T-cell (primary cell): ENCODE results near the gene GPATCH2L. TPM values are rescaled to one million over a fixed set of nuclear protein-coding genes. Genes with fewer than 3 reads are reported as not detected.

Source experiments
- total RNA-seq, 35 experiments: library from RNA in 6 of 35; stranded (reverse) in 6 of 35; fragments of 120-200 nt in 1 of 35; gene quantifications; one replicate each; pipeline versions ENCODE4 v1.2.1 to v1.2.4 and lab custom pipeline; 2013 to 2026

GPATCH2L gene
- total RNA-seq, 5 donors from 2014 or later (not counting 1 experiment from before 2014, with no cell fraction given): 58.5 to 74.6 (median 72.1) TPM

Other genes with a start within 250 kb of the GPATCH2L start
- 1 to 10 TPM; 6.4 to 9.6 (median 8.8) TPM for gene TGFB3, start 169.9 kb upstream of the GPATCH2L start, total RNA-seq
- gene IFT43, start 166.2 kb upstream of the GPATCH2L start, total RNA-seq: 10 to 100 TPM in 4 of 5 donors, 1 to 10 TPM in 1; 10.0 to 13.5 (median 11.9) TPM
- under 1 TPM in 4 of 5 donors, not detected in 1; 0.19 to 0.82 (median 0.29) TPM for gene ESRRB, start 224.2 kb downstream of the GPATCH2L start, total RNA-seq